Tibial nerve (tissue), 4 donors: ENCODE results near the gene CLASP1. TPM values are rescaled to one million over a fixed set of nuclear protein-coding genes. Genes with fewer than 3 reads are reported as not detected.

Experiments used
- DNase-seq, 2 donors: peaks; one replicate each; pipeline ENCODE4 v3.0.0-alpha.2; 2019; ENCODE audit warnings: low spot score in 2 of 2
- H3K27ac ChIP-seq, 4 donors: fragments of 200-600 bp; sonication (generic) in 3 of 4; one replicate each; pipeline ENCODE4 v1.5.1; 2017 to 2019; ENCODE audit warnings: mild to moderate bottlenecking in 1 of 4
- H3K27me3 ChIP-seq, 2 donors: fragments of 200-600 bp; sonication (generic) in 1 of 2; one replicate each; pipeline versions ENCODE4 v1.5.1 to v1.6.0; 2017 to 2019
- H3K36me3 ChIP-seq, 3 donors: fragments of 200-600 bp; sonication (generic); one replicate each; pipeline ENCODE4 v1.5.1; 2018 to 2019
- H3K4me1 ChIP-seq, 4 donors: fragments of 200-600 bp; sonication (generic) in 3 of 4; one replicate each; pipeline ENCODE4 v1.5.1; 2017 to 2019
- H3K4me3 ChIP-seq, 4 donors: fragments of 200-600 bp; sonication (generic) in 3 of 4; one replicate each; pipeline ENCODE4 v1.5.1; 2017 to 2019; ENCODE audit warnings: mild to moderate bottlenecking in 1 of 4, moderate library complexity in 1 of 4
- H3K9me3 ChIP-seq, 4 donors: fragments of 200-600 bp; sonication (generic) in 3 of 4; one replicate each; pipeline ENCODE4 v1.5.1; 2017 to 2019
- CTCF ChIP-seq, 5 experiments: fragments of 200-600 bp in 3 of 5; fragments of 450-650 bp in 2 of 5; sonication (generic) in 3 of 5; IDR thresholded peaks; one replicate each; pipeline ENCODE4 v1.5.1; 2016 to 2019; ENCODE audit warnings: antibody characterized with exemption in 5 of 5, mild to moderate bottlenecking in 3 of 5, moderate library complexity in 2 of 5
- EP300 ChIP-seq, 2 donors: sonication (generic); formaldehyde crosslinking; IDR thresholded peaks; one replicate each; pipeline ENCODE4 v1.6.1; 2017; ENCODE audit warnings: antibody characterized with exemption in 2 of 2, mild to moderate bottlenecking in 1 of 2
- POLR2A ChIP-seq, 2 donors: fragments of 450-650 bp; IDR thresholded peaks; one replicate each; pipeline ENCODE4 v1.6.1; 2017; ENCODE audit warnings: antibody characterized with exemption in 2 of 2, mild to moderate bottlenecking in 2 of 2, moderate library complexity in 2 of 2
- WGBS, 2 donors: methylation state at CpG; one replicate each; pipeline ENCODE4 v1.1.5; 2018; 5-methylcytosine and 5-hydroxymethylcytosine counted together
- total RNA-seq, 4 donors: library from RNA; depleted of rRNA; stranded (reverse); fragments of >200 nt; gene quantifications; one replicate each; pipeline ENCODE4 v1.1.0, GENCODE V29; 2016

The CLASP1 gene
- total RNA-seq, 4 donors from 2014 or later, result 72.8 to 164 (median 88.6) TPM

DNA sequence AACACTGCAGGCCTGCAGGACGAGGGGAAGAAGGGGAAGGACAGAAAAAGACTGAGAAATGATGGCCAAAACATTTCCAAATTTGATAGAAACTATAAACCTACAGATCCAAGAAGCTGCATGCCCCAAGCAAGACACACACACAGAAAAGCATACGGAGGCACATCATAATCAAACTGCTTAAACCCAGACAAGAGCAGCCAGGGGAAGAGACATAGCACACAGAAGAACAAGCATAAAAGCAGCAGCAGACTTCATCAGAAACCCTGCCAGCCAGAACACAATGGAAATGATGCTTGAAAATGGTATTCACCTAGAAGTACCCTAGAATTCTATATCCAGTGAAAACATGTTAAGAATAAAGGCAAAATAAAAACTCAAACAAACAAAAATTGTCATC lies 175.8 kb downstream of the CLASP1 start:
- 74 to 77% methylated on average over 2 of the region's 2 CpGs for WGBS, 2 donors
- H3K9me3 ChIP-seq, result no peaks in the 10 kb centered on the region
- peaks cover 0 to 35% (median 0%) of the 10 kb centered on the region in 4 donors for H3K4me1 ChIP-seq
- H3K4me3 ChIP-seq, result no peak overlapping the region
- TF ChIP-seq EP300 (IDR thresholded peaks at IDR 0.05), result no peak
- no peaks in the 10 kb centered on the region for H3K27me3 ChIP-seq
- no peak for DNase-seq
- H3K36me3 ChIP-seq, result peaks cover 3 to 14% (median 11%) of the 10 kb centered on the region in 3 donors
- H3K27ac ChIP-seq, result no peak overlapping the region

DNA sequence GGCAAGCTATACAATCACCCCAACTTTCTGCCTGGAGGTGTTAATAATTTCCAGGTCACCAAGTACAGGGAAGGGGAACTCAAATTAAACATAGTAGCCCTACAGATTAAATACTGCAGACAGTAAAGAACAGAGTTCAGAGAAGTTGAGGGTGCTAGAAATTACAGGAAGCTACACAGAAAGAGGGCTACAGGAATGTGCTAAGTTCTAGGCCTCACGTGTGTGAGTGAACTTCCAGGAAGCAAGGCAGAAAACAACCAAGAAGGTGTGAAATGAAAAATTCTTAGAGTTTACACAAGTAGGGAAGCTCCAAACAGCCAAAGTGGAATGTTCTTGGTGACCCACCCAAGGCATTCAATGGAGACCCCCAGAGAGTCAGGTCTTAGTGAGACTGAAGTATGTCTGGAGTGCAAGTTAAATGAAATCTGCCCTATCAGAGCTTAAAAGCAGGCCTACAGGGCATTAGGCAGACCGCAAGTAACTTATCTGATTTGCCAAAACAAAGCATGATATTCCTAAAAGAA lies 176.7 kb downstream of the CLASP1 start:
- Histone ChIP-seq H3K4me3 (no peak overlapping the region), H3K9me3 (no peaks in the 10 kb centered on the region), H3K27ac (no peak overlapping the region), H3K4me1 (peaks cover 0 to 30% (median 0%) of the 10 kb centered on the region in 4 donors), H3K36me3 (peaks cover 3 to 23% (median 11%) of the 10 kb centered on the region in 3 donors), H3K27me3 (no peaks in the 10 kb centered on the region)
- TF ChIP-seq EP300 (IDR thresholded peaks at IDR 0.05) (no peak), CTCF (IDR thresholded peaks at IDR 0.05) (no peak), POLR2A (IDR thresholded peaks at IDR 0.05) (no peak)
- no peak for DNase-seq
- 66 to 69% methylated on average over 2 of the region's 2 CpGs for WGBS, 2 donors

DNA sequence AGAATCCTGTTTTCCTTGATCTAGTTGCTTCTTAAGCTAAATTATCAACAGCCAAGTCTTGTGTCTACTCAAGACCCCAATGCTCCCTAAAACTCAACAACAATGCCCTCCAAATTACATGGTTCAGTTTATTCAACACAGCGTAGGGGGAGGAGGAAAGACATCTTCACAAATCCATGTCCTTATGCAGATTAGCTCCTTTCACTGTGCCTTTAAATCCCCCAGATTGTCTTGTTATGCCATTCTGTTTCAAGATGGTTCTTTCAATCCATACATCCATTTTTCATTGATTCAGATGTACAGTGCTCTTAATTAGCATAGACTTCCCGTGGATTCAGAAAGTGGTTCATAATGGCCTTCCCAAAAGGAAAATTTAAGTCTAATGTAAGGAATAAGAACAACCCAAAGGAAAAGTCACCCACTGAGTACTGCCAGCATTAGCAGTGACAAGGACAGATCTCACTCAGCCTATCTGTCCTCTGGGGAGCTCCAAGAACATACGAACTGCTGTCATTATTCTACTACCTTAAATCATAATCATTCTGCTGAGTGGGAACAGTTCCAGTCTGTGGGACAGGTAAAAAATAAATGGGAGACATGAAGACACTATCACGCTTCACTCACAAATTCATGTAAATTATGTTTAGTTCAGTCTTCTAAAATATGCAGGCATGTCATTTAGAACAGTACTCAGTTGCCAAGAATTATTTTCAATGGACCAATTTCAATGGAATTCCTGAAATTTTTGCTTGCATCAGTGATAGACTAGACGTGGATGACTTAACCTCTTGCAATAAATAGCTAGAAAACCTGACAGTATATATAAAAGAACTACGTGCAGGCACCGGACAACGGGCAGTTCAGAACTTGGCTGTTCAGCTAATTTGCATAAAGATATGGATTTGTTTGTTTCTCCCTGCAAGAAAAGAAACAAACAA lies 177.5 kb downstream of the CLASP1 start:
- Histone ChIP-seq H3K4me1 (peaks cover 0 to 22% (median 0%) of the 10 kb centered on the region in 4 donors), H3K27me3 (no peaks in the 10 kb centered on the region), H3K27ac (no peak overlapping the region), H3K9me3 (no peaks in the 10 kb centered on the region), H3K4me3 (no peak overlapping the region), H3K36me3 (peaks cover 3 to 30% (median 11%) of the 10 kb centered on the region in 3 donors)
- TF ChIP-seq POLR2A (IDR thresholded peaks at IDR 0.05), result no peak
- TF ChIP-seq EP300 (IDR thresholded peaks at IDR 0.05), result no peak
- no peak for TF ChIP-seq CTCF (IDR thresholded peaks at IDR 0.05)
- WGBS, 2 donors, result 45 to 47% methylated on average over 8 of the region's 8 CpGs
- DNase-seq, result no peak

DNA sequence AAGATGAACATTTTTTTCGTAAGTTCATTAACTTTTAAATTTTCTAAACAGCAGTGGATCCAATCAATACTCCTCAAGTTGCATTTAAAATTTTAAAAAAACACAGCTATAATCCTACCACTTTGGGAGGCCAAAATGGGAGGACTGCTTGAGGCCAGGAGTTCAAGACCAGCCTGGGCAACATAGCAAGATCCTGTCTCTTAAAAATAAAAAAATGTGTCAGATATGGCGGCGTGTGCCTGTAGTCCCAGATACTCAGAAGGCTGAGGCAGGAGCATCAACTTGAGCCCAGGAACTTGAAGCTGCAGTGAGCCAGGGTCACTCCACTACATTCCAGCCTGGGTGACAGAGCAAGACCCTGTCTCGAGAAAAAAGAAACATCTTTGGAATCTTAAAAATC lies 178.3 kb downstream of the CLASP1 start:
- Histone ChIP-seq H3K27me3 (no peaks in the 10 kb centered on the region), H3K9me3 (no peaks in the 10 kb centered on the region), H3K36me3 (peaks cover 3 to 39% (median 11%) of the 10 kb centered on the region in 3 donors), H3K4me1 (peaks cover 0 to 13% (median 0%) of the 10 kb centered on the region in 4 donors), H3K4me3 (no peak overlapping the region), H3K27ac (no peak overlapping the region)
- TF ChIP-seq CTCF (IDR thresholded peaks at IDR 0.05) (no peak), POLR2A (IDR thresholded peaks at IDR 0.05) (no peak), EP300 (IDR thresholded peaks at IDR 0.05) (no peak)
- DNase-seq, result no peak
- WGBS, 2 donors, result 86 to 90% methylated on average over 4 of the region's 4 CpGs

GRCh38 chr2:121469356-121469755 lies 179.9 kb downstream of the CLASP1 start:
- H3K27ac ChIP-seq, result no peak overlapping the region
- 100% methylated on average over 3 of the region's 3 CpGs for WGBS, 2 donors
- no peak overlapping the region for H3K4me3 ChIP-seq
- H3K9me3 ChIP-seq, result no peaks in the 10 kb centered on the region
- no peaks in the 10 kb centered on the region for H3K27me3 ChIP-seq
- DNase-seq, result no peak
- TF ChIP-seq CTCF (IDR thresholded peaks at IDR 0.05) (no peak), POLR2A (IDR thresholded peaks at IDR 0.05) (no peak), EP300 (IDR thresholded peaks at IDR 0.05) (no peak)
- peaks cover 3 to 43% (median 11%) of the 10 kb centered on the region in 3 donors for H3K36me3 ChIP-seq
- peaks cover 0 to 13% (median 0%) of the 10 kb centered on the region in 4 donors for H3K4me1 ChIP-seq
